Neural cell (in vitro differentiated cells): ENCODE measurements around the gene KDM3B.

Experiments
- EZH2 ChIP-seq: fragments of 200-600, 300-800 bp; shearing (Covaris generic), sonication (generic); IDR thresholded peaks from 2 replicates; pipeline ENCODE4 v1.6.1; 2014; ENCODE audit warnings: antibody characterized with exemption, low read length, borderline replicate concordance, mild to moderate bottlenecking; ENCODE audit not compliant: insufficient read depth, poor library complexity, severe bottlenecking
- MXI1 ChIP-seq: fragments of 450-650 bp; conservative IDR thresholded peaks from 2 replicates; pipeline ENCODE4 v1.6.1; 2014; ENCODE audit warnings: antibody characterized with exemption, mild to moderate bottlenecking; ENCODE audit not compliant: poor library complexity, severe bottlenecking
- POLR2AphosphoS5 ChIP-seq: IDR thresholded peaks from 2 replicates; pipeline ENCODE4 v1.6.1; 2012
- RAD21 ChIP-seq: fragments of 450-650 bp; conservative IDR thresholded peaks from 2 replicates; pipeline ENCODE4 v1.6.1; 2014; ENCODE audit warnings: antibody characterized with exemption, mild to moderate bottlenecking, moderate library complexity
- TAF1 ChIP-seq: IDR thresholded peaks from 2 replicates; pipeline ENCODE4 v1.6.1; 2012; ENCODE audit warnings: low read depth
- TF ChIP-seq, protein P1 (sequence below): fragments of 450-650 bp; IDR thresholded peaks from 2 replicates; pipeline ENCODE4 v1.5.1; 2014; ENCODE audit warnings: antibody characterized with exemption, mild to moderate bottlenecking, moderate library complexity; ENCODE audit not compliant: poor library complexity, severe bottlenecking

- TF ChIP-seq POLR2AphosphoS5 (no peak), EZH2 (no peak), MXI1 (no peak), RAD21 (no peak), TAF1 (no peak)
- TF ChIP-seq, protein P1, sequence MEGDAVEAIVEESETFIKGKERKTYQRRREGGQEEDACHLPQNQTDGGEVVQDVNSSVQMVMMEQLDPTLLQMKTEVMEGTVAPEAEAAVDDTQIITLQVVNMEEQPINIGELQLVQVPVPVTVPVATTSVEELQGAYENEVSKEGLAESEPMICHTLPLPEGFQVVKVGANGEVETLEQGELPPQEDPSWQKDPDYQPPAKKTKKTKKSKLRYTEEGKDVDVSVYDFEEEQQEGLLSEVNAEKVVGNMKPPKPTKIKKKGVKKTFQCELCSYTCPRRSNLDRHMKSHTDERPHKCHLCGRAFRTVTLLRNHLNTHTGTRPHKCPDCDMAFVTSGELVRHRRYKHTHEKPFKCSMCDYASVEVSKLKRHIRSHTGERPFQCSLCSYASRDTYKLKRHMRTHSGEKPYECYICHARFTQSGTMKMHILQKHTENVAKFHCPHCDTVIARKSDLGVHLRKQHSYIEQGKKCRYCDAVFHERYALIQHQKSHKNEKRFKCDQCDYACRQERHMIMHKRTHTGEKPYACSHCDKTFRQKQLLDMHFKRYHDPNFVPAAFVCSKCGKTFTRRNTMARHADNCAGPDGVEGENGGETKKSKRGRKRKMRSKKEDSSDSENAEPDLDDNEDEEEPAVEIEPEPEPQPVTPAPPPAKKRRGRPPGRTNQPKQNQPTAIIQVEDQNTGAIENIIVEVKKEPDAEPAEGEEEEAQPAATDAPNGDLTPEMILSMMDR: no peak
Observed at GRCh38 chr5:138440159-138441073, 87.9 kb downstream of the KDM3B start.
